Activated T-cell treated with anti-CD3 and anti-CD28 coated beads for 24 hours (primary cell): ENCODE measurements around the gene MUSK.
"Not testable (repeated sequence)": the region's sequence is repeated elsewhere in the genome, so short reads cannot be mapped to it uniquely, and the experiment has no call there.

ENCODE experiments used
- DNase-seq: peaks from one replicate; pipeline ENCODE4 v3.0.0-alpha.2; 2020; ENCODE audit warnings: low read depth

MUSK gene

GRCh38 chr9:110810262-110810976 is 141.8 kb downstream of the MUSK start:
- DNase-seq: no peak

- DNase-seq: no peak
Observed at GRCh38 chr9:110812886-110813285, 144.3 kb downstream of the MUSK start.

GRCh38 chr9:110814159-110814558 is 145.6 kb downstream of the MUSK start:
- DNase-seq: no peak

- DNase-seq: no peak
Observed at GRCh38 chr9:110815361-110815760, 146.8 kb downstream of the MUSK start.

GRCh38 chr9:110820381-110820780 is 151.8 kb downstream of the MUSK start:
- no peak for DNase-seq

GRCh38 chr9:110821064-110821463 is 152.5 kb downstream of the MUSK start:
- DNase-seq: no peak

GRCh38 chr9:110825129-110825528 is 156.5 kb downstream of the MUSK start:
- not testable (repeated sequence) for DNase-seq

- DNase-seq: no peak
Observed at GRCh38 chr9:110825950-110826349, 157.4 kb downstream of the MUSK start.

- not testable (repeated sequence) for DNase-seq
Observed at GRCh38 chr9:110826400-110826799, 157.8 kb downstream of the MUSK start.

- DNase-seq: no peak
Observed at GRCh38 chr9:110828264-110828663, 159.7 kb downstream of the MUSK start.

GRCh38 chr9:110830495-110830894 is 161.9 kb downstream of the MUSK start:
- DNase-seq: no peak

GRCh38 chr9:110832926-110833325 is 164.3 kb downstream of the MUSK start:
- DNase-seq: no peak

GRCh38 chr9:110835404-110835803 is 166.8 kb downstream of the MUSK start:
- DNase-seq: no peak

- no peak for DNase-seq
Observed at GRCh38 chr9:110835859-110836271, 167.3 kb downstream of the MUSK start.

GRCh38 chr9:110837401-110838005 is 168.9 kb downstream of the MUSK start:
- no peak for DNase-seq

- DNase-seq: no peak
Observed at GRCh38 chr9:110842169-110842568, 173.6 kb downstream of the MUSK start.

GRCh38 chr9:110842986-110843385 is 174.4 kb downstream of the MUSK start:
- DNase-seq: no peak

GRCh38 chr9:110844121-110844520 is 175.5 kb downstream of the MUSK start:
- DNase-seq: no peak

- no peak for DNase-seq
Observed at GRCh38 chr9:110846215-110846614, 177.6 kb downstream of the MUSK start.

- no peak for DNase-seq
Observed at GRCh38 chr9:110847671-110848070, 179.1 kb downstream of the MUSK start.

- DNase-seq: no peak
Observed at GRCh38 chr9:110850401-110851135, 182.0 kb downstream of the MUSK start.
